GM21360 (cell line): ENCODE measurements around the gene PRDX5.

Source experiments
- ATAC-seq: cut with Tn5 transposase; IDR thresholded peaks from one replicate; pipeline ENCODE4 v1.9.1; 2021; ENCODE audit warnings: mild to moderate bottlenecking, moderate library complexity; ENCODE audit not compliant: unreplicated experiment

Gene PRDX5

GRCh38 chr11:64289002-64289564 lies 28.8 kb upstream of the PRDX5 start:
- no peak for ATAC-seq

GRCh38 chr11:64290352-64291261 lies 27.3 kb upstream of the PRDX5 start:
- no peak for ATAC-seq

GRCh38 chr11:64291262-64291751 lies 26.6 kb upstream of the PRDX5 start, which contains the start of gene KCNK4:
TSS of gene KCNK4 (plus strand) at chr11:64291302. CDS start at chr11:64293019, 1,717 bp downstream.
- ATAC-seq, result no peak

GRCh38 chr11:64291752-64292459 lies 26.0 kb upstream of the PRDX5 start:
- ATAC-seq, result no peak

- ATAC-seq, result no peak
Observed at GRCh38 chr11:64292460-64293254, 25.3 kb upstream of the PRDX5 start.

- ATAC-seq, result no peak
Observed at GRCh38 chr11:64294774-64295173, 23.1 kb upstream of the PRDX5 start.

GRCh38 chr11:64295760-64296159 lies 22.2 kb upstream of the PRDX5 start:
- no peak for ATAC-seq

- no peak for ATAC-seq
Observed at GRCh38 chr11:64296236-64296635, 21.7 kb upstream of the PRDX5 start.

GRCh38 chr11:64296830-64297698 lies 20.9 kb upstream of the PRDX5 start:
- no peak for ATAC-seq

GRCh38 chr11:64297699-64298358 lies 20.1 kb upstream of the PRDX5 start:
- ATAC-seq, result no peak

GRCh38 chr11:64298966-64299846 lies 18.7 kb upstream of the PRDX5 start:
- no peak for ATAC-seq

- ATAC-seq, result no peak
Observed at GRCh38 chr11:64299847-64300648, 17.9 kb upstream of the PRDX5 start, which contains the start of gene CATSPERZ. TSS of gene CATSPERZ (plus strand) at chr11:64300358. CDS start at chr11:64300411, 53 bp downstream.

GRCh38 chr11:64303109-64304031 lies 14.6 kb upstream of the PRDX5 start:
- ATAC-seq, result no peak

- ATAC-seq, result no peak
Observed at GRCh38 chr11:64304032-64304315, 13.9 kb upstream of the PRDX5 start.

- ATAC-seq, result peak; percentile 14
Observed at GRCh38 chr11:64304316-64305072, 13.4 kb upstream of the PRDX5 start.
